GM12874 (cell line): ENCODE results near the gene GALNT2.

Source experiments
- CTCF ChIP-seq: IDR thresholded peaks from 2 replicates; pipeline ENCODE4 v1.5.1; 2011; ENCODE audit warnings: low read depth, mild to moderate bottlenecking, control low read depth, low read length, moderate library complexity; ENCODE audit not compliant: insufficient read depth

Gene GALNT2

DNA sequence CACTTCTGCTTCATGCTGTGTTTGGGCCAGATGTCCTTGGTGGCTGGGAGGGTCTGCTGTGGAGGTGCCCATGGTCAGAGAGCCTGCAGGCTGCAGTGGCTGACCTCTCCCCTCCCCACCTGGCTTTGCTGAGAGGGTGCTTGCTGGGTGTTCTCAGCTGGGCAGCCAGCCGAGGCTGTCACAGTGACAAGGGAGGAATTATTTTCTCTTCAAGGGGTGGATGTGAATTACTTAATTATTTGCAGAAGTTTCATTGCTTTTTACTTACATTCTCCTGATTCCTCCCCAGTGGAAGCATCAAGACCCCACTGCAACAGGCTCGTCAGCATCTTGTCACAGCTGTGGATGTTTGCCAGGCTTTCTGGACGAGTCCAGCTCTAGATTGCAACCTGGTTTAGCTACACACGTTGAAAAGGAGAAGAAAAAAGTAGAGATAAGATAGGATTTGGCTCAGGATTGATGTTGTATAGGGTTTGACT is 70.3 kb downstream of the GALNT2 start:
- no peak for TF ChIP-seq CTCF

DNA sequence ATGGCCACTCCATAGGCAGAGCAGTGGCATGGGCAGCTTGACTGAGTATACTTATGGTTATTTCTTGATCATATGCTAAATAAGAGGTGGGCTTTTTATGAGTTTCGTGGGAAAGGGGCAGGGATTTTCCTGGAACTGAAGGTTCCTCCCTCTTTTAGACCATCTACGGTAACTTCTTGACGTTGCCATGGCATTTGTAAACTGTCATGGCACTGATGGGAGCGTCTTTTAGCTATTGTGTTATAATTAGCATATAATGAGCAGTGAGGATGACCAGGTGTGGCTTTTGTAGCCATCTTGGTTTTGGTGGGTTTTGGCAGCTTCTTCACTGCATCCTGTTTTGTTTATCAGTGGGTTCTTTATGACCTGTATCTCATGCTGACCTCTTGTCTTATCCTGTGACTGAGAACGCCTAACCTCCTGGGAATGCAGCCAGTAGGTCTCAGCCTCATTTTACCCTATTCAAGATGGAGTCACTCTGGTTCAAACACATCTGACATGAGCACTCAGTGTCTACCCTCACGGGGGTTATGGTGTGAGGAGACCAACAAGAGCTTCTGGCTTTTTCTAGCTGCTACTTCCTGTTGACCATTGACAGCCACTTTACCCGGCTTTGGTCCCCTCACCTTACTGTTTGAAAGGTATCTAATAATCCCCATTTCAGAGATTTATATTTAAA is 71.7 kb downstream of the GALNT2 start:
- no peak for TF ChIP-seq CTCF

- TF ChIP-seq CTCF: no peak
Measured at GRCh38 chr1:230139315-230139714, 72.3 kb downstream of the GALNT2 start.

DNA sequence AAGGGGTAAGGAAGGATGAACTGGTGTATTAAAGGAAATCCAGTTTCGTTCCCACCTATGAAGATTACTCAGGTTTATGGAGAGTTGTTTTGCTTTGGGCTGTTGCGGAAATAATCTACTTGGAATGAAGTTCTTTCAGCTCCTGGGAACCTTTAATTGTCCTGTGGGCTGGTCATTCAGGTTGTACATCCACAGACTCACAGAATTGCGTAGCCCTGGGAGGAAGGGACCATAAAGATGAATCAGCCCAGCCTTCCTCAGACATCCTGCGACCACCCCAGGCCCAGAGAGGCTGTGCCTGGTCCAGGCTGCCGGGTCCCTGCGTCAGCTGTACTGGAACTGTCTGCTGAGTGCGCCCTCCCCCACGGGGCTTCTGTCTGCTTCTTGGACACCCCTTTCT is 72.7 kb downstream of the GALNT2 start:
- TF ChIP-seq CTCF: no peak

GRCh38 chr1:230140221-230141020 is 73.4 kb downstream of the GALNT2 start:
- no peak for TF ChIP-seq CTCF

DNA sequence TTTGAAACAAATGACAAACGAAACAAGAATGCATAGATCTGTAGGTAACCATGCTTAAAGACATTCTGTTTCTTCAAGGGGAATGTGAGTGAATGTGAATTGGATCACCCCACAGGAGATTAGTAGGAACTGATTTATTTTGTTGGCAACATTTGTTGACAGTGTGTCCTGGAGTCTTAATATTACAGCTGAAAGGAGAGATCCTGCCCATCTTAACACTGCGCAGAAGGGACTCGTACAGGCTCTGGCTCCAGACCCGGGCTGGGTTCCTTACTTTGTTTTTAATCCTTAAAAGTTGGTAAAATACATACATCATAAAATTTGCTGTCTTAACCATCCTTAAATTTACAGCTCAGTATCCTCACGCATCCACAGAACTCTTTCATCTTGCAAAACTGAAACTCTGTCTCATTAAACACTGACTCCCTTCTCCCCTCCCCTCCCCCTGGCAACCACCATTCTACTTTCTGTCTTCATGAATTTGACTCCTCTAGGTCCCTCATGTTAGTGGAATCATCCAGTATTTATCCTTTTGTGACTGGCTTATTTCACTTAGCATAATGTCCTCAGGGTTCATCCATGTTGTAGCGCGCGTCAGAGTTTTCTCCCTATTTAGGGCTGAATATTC is 74.1 kb downstream of the GALNT2 start:
- no peak for TF ChIP-seq CTCF

DNA sequence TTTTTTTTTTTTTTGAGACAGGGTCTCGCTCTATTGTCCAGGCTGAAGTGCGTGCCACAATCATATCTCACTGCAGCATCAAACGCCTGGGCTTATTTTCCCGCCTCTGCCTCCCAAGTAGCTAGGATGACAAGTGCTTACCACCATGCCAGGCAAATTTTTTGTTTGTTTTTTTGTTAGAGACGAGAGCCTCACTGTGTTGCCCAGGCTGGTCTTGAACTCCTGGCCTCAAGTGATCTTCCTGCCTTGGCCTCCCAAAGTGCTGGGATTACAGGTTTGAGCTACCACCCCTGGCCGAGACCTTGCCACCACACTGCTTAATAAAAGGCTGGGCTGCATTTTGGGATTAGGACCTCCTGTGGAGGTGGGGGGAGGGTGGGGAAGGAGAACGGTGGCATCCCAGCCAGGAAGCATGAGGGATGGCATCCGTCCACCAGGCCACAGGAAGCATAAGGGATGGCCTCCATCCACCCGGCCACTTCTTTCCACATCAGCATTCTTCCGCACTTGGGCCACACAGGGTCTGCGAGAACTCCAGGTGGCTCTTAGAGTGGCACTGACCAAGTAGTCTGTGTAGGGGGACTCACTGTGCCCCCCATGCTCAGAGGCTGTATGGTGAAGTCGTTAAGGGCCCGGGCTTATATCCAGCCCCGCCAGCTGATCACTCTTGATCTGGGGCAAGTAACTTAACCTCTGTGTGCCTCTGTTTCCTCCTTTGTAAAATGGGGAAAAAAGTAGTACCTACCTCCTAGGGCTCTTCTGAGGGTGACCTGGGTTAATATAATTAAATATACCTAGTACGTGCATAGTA is 75.0 kb downstream of the GALNT2 start:
- no peak for TF ChIP-seq CTCF
